AML-193 (cell line): Measurements from ENCODE around the gene DCXR.

Source experiments
- DNase-seq, 2 experiments: peaks; one replicate each; lab custom pipeline; 2025; lab: John Stamatoyannopoulos, UW

The DCXR gene

DNA sequence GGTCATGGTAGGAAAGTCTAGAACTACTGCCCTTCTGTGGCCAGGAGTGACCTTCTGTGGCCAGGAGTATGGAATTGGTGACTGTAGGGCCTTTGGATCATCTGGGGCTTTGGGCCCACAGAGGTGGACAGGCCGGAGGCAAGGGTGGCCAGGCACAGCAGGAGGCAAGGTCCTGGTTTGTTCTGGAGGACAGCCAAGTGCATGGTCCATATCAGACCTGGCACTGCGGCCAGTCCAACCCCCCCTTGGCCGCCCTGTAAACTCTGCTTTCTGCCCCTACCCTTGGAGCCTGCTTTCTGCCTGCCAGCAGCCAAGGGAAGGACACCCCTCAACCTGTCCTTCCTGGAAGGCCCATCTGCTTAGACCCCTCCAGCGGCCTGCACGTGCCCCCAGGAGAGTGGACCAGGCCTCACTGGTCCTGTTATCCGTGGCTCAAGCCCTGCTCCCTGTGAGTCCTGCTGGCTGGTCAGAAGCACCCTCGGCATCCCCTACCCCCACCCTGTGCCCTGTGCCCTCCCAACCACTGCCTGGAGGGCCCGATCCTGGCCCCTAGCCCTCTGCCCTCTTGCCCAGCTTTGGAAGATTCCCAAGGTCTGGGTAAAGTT is 2.3 kb upstream of the DCXR start:
- no peak for DNase-seq

DNA sequence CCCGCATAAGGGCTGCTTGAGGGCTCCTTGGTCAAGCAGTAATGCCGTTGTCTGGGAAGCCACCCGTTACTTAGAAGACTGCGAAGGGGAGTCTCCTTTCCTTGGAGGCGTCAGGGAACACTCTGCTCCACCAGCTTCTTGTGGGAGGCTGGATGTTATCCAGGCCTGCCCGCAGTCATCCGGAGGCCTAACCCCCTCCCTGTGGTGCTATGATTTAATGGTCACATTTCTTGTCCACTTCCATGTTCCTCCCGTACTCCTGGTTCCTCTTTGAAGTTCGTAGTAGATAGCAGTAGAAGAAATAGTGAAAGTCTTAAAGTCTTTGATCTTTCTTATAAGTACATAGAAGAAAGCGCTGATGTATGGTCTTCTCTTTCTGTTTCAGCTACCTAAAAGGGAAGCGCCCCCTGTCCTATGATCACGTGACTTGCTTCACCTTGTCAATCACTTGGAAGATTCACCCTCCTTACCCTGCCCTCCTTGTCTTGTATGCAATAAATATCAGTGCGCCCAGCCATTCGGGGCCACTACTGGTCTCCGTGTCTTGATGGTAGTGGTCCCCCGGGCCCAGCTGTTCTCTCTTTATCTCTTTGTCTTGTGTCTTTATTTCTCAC is 1.4 kb upstream of the DCXR start:
- DNase-seq, result peak; percentile 25 to 55

DNA sequence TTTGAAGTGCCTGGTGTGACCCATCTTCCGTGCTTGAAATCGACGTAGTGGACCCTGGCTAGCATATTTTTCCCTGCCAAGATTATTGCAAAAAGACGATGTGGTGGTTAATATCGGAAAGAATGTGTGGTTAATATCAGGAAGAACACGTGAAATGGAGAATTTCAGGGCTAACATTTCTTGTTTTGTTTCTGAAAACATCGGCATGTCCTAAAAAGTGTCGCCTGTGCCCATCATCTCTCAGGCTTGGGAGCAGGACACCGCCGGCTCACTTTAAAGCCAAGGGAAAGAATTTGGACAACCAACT is 345 bp upstream of the DCXR start:
- no peak for DNase-seq

DNA sequence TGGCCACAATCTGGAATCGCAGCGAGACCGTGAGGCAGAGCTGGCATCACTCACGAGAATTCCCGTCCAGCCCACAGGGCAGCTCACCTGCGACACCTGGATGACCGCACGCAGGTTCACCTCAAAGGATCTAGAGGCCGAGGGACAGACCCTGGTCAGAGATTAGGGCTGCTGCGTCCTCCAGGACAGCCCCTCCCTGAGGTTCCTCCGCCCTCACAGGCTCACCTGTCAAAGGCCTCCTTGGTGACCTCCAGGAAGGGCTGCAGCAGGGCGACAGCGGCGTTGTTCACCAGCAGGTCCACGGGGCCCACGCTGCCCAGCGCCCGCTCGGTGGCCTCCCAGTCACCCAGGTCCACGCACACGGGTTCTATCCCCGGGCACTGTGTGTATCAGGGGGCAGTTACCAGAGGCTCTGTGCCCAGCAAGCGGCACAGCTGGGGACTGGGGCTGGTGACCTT is 834 bp downstream of the DCXR start:
- DNase-seq, result no peak

DNA sequence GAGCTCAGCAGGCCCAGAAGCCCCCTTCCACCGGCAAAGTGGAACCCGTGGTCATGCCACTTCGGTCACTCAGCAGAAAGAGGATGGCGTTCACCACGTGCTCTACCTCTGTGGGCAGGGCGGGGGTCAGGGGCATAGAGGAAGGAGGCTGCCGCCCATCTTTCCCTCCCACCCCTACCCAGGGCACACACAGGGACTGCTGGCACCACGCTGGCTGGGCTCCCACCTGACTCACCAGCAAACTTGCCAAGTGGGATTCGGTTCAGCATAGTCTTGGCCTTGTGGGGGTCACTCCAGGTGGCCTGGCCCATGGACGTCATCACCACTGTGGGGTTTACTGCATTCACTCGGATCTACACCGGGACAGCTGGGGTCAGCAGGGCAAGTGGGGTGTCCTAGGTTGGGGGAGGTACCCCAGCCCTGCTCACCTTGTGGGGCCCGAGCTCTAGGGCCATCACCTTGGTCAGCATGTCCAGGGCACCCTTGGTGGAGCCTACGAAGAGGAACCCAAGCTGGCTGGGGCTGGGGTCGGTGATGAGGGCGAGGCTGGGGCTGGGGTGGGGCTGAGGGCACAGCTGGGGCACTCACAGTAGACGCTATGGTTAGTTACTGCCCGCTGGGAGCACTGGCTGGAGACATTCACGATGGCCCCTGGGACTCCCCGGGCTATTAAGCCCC is 1.4 kb downstream of the DCXR start:
- DNase-seq, result no peak

DNA sequence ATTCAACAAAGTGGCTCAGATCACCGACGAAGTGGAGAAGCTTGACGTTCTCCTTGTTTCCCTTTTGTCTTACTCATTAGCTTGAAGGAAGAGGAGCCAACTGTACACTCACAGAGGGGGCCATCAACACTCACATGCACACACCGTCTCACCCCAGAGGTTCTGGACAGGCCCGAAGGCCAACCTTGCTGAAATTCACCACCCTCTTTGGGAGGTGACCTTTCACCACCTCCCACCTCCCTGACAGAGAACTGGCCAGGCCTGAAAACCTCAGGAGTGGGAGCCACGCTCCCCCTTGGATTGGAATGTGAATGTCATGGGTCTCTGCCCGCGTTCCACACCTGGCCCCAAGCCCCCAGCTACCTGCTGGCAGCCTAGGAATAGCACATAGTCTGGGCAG is 2.0 kb downstream of the DCXR start:
- DNase-seq, result no peak

DNA sequence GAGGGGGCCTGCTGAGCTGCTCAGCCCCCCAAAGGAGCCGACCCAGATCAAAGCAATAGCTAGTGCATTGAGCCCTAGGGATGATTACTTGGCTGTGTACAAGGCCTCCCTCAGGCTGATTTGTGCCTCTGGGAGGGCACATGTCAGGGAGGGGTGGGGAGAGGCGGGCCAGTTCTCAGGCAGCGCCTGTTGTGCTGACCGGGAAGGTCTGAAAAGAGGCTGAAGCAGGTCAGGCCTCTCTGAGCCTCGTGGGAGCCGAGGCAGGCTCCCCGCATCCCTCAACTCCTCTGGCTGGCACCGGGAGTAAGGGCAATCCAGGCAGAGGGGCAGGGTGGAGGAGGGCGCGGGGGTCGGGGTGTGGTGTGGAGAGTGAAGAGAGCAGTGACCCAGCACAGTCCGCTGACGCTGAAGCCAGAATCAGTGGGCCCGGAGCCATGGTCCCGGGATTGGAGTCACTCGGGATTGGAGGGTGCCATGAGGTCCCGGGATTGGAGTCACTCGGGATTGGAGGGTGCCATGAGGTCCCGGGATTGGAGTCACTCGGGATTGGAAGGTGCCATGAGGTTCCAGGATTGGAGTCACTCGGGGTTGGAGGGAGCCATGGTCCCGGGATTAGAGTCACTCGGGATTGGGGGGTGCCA is 3.0 kb downstream of the DCXR start:
- DNase-seq, result no peak

DNA sequence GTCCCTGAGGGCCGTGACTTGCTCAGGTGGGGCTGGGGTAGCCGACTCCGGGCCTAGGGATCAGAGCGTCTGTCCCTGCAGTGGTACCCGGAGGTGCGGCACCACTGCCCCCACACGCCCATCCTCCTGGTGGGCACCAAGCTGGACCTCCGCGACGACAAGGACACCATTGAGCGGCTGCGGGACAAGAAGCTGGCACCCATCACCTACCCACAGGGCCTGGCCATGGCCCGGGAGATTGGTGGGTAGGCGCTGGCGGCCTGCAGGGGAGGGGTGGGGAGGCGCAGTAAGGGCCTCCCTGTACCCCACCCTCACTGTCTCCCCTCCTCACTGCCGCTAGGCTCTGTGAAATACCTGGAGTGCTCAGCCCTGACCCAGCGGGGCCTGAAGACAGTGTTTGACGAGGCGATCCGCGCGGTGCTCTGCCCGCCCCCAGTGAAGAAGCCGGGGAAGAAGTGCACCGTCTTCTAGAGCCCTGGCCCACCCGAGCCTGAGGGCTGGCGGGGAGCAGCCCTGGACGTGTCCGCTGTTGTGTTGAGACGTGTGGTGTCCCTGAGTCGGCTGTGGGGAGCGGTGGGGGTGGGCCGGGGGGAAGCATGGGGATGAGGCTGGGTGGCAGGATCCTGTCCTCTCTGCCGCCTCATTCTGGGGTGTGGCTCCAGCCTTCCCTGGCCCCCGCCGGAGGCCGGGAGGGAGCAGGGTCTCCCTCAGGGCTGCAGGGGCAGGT is 4.0 kb downstream of the DCXR start:
- no peak for DNase-seq

DNA sequence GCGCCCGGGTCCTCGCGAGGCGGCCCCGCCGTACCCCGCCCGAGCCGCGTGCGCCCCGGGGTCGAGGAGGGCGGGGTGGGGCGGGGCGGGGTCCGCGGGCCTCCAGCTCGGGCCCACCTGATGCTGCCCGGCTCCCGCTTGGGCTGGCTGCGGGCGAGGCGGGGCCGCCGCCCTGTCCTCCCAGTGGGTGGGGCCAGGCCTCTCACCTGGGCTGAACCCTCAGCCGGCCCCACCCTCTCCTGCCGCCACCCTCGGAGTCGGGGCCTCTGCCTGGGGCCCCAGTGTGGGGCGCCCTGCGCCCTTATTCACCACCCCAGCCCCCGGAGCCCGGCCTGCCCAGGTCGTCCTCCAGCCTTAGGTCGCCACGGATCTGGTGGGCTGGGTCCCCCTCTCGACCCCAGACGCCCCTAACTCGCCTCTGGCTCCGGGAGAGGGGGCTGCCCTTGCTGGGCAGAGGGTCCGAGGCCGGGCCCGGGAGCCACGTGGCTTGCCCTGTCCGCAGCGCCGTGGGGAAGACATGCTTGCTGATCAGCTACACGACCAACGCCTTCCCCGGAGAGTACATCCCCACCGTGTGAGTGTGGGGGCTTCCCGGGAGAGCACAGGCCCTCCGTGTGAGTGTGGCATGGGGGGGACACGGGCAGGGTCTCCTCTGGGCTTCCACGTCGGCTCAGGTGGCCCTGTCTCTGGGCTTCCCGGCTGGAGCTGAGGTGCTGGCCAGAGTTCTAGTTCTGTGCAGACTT is 5.4 kb downstream of the DCXR start:
- peak in 1 of 2 experiments; percentile 19 for DNase-seq

DNA sequence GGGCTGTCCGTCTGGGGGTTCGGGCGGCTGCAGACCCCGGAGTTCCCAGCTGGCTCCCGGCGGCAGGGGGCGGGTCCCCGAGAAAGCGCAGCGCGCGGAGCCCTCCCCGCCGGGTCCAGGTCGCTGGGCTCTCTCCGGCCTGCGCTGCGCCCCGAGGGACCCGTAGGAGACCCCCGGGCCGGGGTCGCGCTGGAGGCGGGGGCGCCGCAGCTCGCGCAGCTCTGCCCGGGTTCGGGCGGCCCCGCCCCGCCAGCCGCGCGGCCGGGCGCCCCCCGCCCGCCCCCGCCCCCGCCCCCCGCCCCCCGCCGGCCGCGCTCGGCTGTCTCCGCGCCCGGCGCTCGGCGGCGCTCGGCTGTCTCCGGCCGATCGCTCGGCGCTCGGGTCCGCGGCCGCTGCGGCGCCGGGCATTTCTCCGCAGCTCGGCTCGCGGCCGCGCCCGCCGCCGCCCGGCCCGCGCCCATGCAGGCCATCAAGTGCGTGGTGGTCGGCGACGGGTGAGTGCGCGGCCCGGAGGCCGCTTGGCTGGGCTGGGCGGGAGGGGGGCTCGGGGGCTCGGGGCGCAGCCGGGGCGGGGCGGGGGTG is 6.1 kb downstream of the DCXR start, which contains the start of gene RAC3:
Gene RAC3, plus strand, starts transcription at position 376 of the 582 bp plus-strand sequence. Its CDS starts 84 bp downstream, at position 460.
- DNase-seq, result peak in 1 of 2 experiments; percentile 56

DNA sequence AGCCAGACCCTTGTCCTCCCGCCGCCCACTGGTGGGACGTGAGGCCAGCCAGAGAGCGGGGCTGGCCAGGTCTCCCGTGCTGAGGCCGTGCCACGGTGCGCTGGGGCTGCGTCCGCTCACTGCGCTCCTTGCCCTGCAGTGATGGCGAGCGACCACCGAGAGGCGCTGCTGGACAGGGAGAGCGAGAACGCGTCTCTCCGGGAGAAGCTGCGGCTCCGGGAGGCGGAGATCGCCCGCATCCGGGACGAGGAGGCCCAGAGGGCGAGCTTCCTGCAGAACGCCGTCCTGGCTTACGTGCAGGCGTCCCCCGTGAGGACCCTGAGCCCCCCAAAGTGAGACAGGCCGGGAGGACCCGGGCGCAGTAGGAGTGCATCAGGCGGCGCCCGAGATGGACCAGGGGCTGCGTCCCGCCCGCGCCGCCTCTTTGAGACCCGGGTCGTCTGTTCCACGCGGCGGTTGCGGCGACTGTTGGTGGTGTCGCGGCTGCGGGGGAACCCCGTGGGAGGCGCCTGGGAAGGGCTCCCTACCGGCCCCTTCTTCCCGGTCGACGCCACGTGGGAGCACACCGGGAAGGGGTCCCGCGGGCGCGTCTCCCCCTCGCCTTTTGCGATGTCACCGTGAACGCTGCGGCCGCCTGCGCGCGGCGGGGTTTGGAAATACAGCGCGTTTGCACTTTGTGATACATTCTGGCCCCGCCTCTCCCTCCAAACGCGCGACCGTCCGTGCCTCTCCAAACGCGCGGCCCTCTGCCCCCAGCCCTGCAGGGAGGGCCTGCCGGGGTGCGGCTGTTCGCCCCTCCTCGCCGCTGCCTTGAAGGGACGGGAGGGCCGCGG is 6.8 kb downstream of the DCXR start:
- peak; percentile 70 to 79 for DNase-seq

DNA sequence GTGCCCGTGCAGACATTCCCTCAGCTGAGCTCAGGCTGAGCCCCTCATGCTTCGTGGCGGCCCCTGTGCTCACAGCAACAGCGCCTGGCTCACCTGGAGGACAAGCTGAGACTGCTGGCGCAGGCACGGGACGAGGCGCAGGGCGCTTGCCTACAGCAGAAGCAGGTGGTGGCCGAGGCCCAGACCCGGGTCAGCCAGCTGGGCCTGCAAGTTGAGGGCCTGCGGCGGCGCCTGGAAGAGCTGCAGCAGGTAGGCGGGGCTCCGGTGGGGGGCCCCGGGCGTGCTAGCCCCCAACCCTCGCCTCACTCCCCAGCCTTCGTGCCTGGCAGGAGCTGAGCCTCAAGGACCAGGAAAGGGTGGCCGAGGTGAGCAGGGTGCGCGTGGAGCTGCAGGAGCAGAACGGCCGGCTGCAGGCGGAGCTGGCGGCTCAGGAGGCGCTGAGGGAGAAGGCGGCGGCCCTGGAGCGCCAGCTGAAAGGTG is 7.5 kb downstream of the DCXR start:
- no peak for DNase-seq

DNA sequence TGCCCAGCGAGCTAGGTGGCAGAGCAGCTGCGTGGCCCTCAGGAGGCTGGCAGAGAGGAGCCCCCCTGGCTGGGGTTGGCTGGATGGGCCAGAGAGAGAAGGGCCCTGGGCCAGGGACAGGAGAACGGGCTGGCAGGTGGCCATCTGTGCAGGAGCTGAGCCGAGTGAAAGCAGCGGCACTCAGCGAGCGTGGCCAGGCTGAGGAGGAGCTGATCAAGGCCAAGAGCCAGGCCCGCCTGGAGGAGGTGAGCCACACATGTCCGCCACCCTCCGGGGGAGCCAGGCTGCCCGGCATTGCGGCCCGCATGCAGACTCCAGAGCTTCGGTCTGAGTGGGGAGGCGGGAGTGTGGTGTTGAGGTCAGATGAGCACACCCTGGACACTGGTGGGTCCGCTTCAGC is 8.1 kb downstream of the DCXR start:
- DNase-seq, result no peak

DNA sequence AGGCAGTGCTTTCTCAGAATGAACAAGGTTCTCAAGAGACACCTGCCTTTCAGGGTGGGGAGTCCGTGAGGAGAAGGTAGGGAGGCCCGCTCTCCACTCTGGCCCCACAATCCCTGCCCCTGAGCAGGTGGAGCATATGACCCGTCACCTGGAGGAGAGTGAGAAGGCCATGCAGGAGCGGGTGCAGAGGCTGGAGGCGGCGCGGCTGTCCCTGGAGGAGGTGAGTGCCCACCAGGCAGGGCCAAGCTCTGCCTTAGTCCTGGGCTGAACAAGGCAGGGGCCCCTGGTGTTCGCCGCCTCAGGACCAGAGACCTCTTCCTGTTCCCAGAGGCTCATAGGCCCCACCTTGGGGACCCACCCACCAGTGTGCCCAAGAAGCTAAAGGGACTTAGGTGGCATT is 8.5 kb downstream of the DCXR start:
- DNase-seq, result no peak

DNA sequence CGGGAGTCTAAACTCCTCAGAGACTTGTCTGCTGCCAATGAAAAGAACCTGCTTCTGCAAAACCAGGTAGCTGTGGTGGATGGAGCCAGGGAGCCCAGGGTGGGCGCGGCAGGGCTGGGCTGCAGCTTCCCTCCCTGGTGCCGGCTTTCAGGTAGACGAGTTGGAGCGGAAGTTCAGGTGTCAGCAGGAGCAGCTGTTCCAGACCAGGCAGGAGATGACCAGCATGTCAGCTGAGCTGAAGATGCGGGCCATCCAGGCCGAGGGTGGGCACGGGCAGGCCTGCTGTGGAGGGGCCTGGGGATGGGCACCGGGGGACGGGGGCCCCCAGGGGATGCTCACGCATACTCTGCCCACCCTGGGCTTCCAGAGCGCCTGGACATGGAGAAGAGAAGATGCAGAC is 9.3 kb downstream of the DCXR start:
- DNase-seq, result no peak

DNA sequence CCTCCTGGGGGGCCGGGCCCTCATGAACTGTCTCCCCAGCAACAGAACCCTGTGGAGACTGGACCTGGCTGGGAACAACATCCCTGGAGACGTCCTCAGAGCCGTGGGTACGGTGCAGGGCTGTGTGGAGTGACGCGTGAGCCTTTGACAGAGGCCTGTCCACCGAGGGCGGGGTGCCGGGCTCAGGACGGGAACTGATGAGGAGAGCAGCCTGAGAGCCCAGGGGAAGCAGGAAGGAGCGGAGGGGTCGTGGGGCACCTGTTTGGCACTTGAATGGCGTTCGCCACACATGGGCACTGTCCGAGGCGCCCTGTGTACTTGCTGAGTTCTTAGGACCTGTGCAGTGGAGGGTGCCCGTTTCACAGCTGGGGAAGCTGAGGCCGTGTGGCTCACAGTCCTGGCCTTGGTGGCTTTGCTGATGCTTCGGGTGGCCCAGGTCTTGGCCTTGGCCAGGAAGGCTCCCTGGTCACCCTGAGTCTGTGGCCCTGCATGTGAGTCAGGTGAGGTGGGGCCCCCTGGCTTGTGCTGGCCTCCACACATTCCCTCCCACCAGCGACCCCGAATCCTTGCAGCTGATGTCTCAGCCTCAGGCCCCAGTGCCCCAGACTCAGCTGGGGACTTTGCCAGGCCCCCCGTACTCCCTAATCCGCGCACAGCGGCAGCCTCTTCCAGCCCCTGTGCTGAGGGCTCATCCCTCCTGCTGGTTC is 11.9 kb downstream of the DCXR start:
- no peak for DNase-seq

DNA sequence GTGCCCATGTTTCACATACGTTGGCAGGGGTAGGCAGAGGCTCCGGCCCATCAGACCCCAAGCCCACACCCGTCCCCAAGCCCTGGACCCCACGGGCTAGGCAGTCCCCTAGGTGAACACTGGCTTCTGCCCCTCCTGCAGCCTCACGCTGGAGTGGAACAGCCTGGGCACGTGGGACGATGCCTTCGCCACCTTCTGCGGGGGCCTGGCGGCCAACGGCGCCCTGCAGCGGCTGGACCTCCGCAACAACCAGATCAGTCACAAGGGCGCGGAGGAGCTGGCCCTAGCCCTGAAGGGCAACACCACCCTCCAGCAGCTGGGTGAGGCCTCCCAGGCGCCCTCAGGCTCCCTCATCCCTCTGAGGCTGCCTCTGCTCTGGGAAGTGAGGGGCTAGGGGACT is 12.6 kb downstream of the DCXR start:
- no peak for DNase-seq

DNA sequence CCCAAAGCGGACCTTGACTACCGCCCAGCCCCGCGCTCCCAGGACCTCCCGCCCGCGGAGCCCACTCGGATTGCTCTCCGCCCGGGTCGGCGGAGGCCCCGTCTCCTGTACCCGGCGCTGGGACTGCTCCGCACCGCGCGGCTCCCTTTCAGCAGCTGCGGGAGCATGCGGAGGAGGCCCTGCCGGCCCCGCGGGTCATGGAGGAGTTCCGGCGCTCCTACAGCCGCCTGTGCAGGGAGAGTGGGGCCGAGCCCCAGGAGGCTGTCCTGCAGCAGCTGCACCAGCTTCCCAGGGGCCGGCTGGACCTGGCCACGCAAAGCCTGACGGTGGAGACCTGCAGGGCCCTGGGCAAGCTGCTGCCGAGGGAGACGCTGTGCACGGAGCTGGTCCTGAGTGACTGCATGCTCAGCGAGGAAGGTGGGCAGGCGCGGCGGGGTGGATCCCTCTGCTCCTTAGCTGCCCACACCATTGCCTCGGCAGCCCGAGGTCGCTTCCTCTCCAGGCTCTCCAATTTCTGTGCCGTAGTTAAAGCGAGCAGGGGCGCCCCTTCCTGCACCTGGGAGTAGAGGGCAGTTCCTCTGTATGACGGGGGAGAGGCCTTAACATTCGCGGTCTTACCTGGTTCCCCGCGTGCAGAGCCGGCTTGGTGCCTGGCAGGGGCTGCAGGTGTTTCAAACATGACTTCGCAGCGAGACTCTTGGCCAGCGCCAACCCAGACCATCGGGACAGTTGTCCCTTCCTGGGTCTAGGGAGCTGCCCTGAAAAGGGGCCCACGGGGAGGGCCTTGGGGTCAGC is 13.9 kb downstream of the DCXR start:
- peak; percentile 26 for DNase-seq

DNA sequence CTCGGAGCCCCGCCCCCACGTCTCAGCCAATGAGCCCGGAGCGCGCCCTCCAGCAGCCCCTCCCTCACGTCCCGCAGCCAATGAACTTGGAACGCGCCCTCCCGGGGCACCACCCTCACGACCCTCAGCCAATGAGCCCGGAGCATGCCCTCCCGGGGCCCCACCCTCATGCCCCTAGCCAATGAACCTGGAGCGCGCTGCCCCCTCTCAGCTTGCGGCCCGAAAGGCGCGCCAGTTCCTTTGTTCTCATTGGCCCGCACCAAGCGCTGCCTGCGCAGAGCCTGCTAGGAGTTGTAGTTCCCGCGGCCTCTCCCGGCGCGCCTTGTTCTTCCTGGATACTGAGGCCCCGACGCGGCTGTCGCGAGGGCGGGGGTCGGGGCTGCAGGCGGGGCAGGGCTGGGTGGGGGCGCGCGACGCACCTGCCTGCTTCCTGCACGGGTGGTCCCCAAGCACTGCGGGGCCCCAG is 14.5 kb downstream of the DCXR start, which contains the start of gene LRRC45:
Gene LRRC45, plus strand, starts transcription at position 325 of the 466 bp plus-strand sequence. CDS start 339 bp downstream, outside the sequence.
- peak; percentile 100 for DNase-seq
